Muscle layer of colon (tissue), 2 donors: Measurements from ENCODE around the gene NT5DC2.

ENCODE experiments used
- H3K27ac ChIP-seq: one replicate; pipeline ENCODE4 v1.7.0; 2013; ENCODE audit warnings: low read depth, mild to moderate bottlenecking, low read length, moderate library complexity
- H3K27me3 ChIP-seq, 2 donors: one replicate each; pipeline ENCODE4 v1.7.0; 2013; ENCODE audit warnings: low read length in 2 of 2, mild to moderate bottlenecking in 2 of 2; ENCODE audit not compliant: insufficient read depth in 2 of 2, control insufficient read depth in 1 of 2
- H3K36me3 ChIP-seq: one replicate; pipeline ENCODE4 v1.7.0; 2013; ENCODE audit warnings: mild to moderate bottlenecking, low read length; ENCODE audit not compliant: insufficient read depth
- H3K4me1 ChIP-seq: one replicate; pipeline ENCODE4 v1.7.0; 2013; ENCODE audit warnings: mild to moderate bottlenecking, low read length; ENCODE audit not compliant: insufficient read depth
- H3K4me3 ChIP-seq, 2 donors: one replicate each; pipeline ENCODE4 v1.7.0; 2013; ENCODE audit warnings: low read length in 2 of 2, low read depth in 1 of 2, mild to moderate bottlenecking in 1 of 2, moderate library complexity in 1 of 2
- H3K9ac ChIP-seq: one replicate; pipeline ENCODE4 v1.7.0; 2013; ENCODE audit warnings: low read length
- H3K9me3 ChIP-seq: one replicate; pipeline ENCODE4 v1.7.0; 2013; ENCODE audit warnings: mild to moderate bottlenecking, low read length
- donor health status: abdominal sarcoma.
- donor health status: Adenocarcinoma of cecum.

Gene NT5DC2

DNA sequence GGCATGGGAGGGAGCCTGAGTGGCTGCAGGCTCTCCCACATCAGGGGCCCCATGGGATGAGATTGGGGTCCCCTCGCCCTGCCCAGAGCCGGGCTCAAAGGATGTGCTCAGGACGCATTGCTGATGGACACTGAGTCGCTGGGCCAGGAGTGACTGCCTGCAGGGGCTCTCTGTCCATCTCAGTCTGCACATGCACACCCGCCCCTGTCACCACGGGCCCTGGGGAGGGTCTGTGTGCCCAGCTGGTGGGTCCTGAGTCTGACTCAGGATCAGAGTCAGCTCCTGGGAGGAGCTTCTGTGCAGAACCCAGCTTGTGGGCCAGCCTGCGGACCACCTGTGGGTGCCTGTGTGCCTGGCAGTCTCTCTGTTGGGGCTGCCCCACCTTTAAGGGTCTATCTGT is 20.4 kb downstream of the NT5DC2 start:
- no peaks in the 10 kb centered on the region for H3K36me3 ChIP-seq
- no peaks in the 10 kb centered on the region for H3K4me1 ChIP-seq
- no peak overlapping the region for H3K27ac ChIP-seq
- H3K27me3 ChIP-seq, result no peaks in the 10 kb centered on the region
- H3K9me3 ChIP-seq, result no peaks in the 10 kb centered on the region
- H3K9ac ChIP-seq, result no peak overlapping the region
- H3K4me3 ChIP-seq, result no peak overlapping the region

DNA sequence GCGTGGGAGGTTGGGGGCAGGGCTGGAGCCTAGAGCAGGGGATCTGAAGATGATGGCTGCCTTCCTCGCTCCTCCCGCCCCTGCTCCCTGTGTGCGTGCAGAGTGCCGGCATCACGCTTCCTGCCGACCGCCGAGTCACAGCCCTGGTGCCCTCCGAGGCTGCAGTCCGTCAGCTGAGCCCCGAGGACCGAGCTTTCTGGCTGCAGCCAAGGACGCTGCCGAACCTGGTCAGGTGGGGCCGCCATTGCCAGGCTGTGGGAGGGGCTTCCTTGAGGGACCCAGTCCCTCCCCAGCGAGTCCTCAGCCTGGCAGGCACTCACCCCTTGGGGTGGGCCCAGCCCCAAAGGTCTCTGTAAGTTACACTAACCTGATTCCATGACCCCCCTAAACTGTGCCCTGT is 20.9 kb downstream of the NT5DC2 start:
- Histone ChIP-seq H3K9ac (no peak overlapping the region), H3K27ac (no peak overlapping the region), H3K27me3 (no peaks in the 10 kb centered on the region), H3K9me3 (no peaks in the 10 kb centered on the region), H3K36me3 (no peaks in the 10 kb centered on the region), H3K4me1 (no peaks in the 10 kb centered on the region), H3K4me3 (no peak overlapping the region)

DNA sequence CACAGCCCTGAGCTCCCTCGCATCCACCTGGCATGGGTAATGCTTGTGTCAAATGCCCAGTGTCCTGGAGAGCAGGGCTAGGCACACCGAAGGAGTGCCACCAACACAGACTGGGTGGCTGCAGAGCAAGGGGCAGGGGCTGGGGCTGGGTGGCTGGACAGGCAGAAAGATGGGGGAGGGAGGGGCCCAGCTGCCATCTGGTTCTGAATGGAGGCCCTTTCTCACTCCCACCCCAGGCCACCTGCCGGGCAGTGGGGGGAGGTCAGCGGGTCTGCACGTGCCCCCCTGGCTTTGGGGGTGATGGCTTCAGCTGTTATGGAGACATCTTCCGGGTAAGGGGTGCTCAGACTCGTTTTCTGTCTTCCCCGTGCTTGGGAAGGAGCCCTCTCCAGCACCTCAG is 21.6 kb downstream of the NT5DC2 start:
- Histone ChIP-seq H3K36me3 (no peaks in the 10 kb centered on the region), H3K9ac (no peak overlapping the region), H3K4me1 (no peaks in the 10 kb centered on the region), H3K9me3 (no peaks in the 10 kb centered on the region), H3K27ac (no peak overlapping the region), H3K4me3 (no peak overlapping the region), H3K27me3 (no peaks in the 10 kb centered on the region)

DNA sequence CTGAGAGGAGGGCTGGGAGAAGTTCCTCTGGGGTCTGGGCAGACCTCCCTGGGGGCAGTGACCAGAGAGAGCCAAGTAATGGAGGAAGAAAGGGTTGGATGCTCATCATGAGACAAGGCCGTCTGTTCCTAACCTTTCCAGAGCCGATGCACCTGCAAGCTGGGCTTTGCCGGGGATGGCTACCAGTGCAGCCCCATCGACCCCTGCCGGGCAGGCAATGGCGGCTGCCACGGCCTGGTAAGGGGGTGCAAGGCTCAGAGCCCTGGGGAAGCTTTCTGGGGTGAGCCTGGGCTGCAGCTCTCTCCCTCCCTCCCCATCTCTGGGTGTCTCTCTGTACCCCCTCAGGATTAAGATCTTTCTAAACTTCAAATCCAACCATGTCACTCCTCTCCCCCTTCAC is 22.1 kb downstream of the NT5DC2 start:
- Histone ChIP-seq H3K36me3 (no peaks in the 10 kb centered on the region), H3K27me3 (no peaks in the 10 kb centered on the region), H3K9me3 (no peaks in the 10 kb centered on the region), H3K27ac (no peak overlapping the region), H3K4me3 (no peak overlapping the region), H3K9ac (no peak overlapping the region), H3K4me1 (no peaks in the 10 kb centered on the region)

DNA sequence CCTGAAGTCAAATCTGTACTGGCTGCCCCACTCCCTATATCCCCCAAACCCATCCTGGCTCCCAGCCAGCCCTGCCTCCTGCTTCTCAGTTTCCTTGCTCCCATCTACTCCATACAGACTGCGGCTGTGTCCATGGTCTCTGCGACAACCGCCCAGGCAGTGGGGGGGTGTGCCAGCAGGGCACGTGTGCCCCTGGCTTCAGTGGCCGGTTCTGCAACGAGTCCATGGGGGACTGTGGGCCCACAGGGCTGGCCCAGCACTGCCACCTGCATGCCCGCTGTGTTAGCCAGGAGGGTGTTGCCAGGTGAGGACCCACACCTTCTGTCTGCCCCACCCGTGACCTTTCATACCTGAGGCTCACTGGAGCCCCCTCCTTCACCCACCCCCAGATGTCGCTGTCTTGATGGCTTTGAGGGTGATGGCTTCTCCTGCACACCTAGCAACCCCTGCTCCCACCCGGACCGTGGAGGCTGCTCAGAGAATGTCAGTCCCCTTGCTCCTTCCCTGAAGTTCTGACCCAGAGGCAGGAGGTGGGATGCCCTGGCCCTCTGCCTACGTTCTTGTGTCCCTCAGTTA is 23.8 kb downstream of the NT5DC2 start:
- Histone ChIP-seq H3K27ac (no peak overlapping the region), H3K36me3 (peaks cover 4% of the 10 kb centered on the region)

DNA sequence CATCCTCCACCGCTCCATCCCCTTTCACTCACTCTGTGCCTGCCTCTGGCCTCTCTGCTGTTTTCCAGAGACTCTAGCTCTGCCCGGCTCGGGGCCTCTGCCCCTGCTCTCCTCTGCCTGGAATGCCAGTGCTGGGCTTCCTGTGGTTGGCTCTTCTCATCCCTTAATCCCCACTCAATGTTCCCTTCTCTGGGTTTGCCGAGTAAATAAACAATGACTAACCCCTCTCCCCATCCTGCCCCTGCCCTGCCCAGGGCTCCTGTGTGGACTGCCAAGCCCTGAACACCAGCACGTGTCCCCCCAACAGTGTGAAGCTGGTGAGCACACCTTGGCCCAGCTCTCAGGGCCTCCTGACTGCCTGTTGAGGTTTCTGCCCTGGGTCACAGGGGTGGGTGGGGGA is 26.3 kb downstream of the NT5DC2 start:
- H3K9ac ChIP-seq, result no peak overlapping the region
- H3K36me3 ChIP-seq, result peaks cover 4% of the 10 kb centered on the region
- H3K4me3 ChIP-seq, result no peak overlapping the region
- H3K27me3 ChIP-seq, result no peaks in the 10 kb centered on the region
- H3K4me1 ChIP-seq, result no peaks in the 10 kb centered on the region
- H3K9me3 ChIP-seq, result no peaks in the 10 kb centered on the region
- H3K27ac ChIP-seq, result no peak overlapping the region

More for the DNA sequence above, 23.8 kb downstream of the NT5DC2 start:
- Histone ChIP-seq H3K27me3 (no peaks in the 10 kb centered on the region), H3K9ac (no peak overlapping the region), H3K4me3 (no peak overlapping the region), H3K4me1 (no peaks in the 10 kb centered on the region), H3K9me3 (no peaks in the 10 kb centered on the region)

DNA sequence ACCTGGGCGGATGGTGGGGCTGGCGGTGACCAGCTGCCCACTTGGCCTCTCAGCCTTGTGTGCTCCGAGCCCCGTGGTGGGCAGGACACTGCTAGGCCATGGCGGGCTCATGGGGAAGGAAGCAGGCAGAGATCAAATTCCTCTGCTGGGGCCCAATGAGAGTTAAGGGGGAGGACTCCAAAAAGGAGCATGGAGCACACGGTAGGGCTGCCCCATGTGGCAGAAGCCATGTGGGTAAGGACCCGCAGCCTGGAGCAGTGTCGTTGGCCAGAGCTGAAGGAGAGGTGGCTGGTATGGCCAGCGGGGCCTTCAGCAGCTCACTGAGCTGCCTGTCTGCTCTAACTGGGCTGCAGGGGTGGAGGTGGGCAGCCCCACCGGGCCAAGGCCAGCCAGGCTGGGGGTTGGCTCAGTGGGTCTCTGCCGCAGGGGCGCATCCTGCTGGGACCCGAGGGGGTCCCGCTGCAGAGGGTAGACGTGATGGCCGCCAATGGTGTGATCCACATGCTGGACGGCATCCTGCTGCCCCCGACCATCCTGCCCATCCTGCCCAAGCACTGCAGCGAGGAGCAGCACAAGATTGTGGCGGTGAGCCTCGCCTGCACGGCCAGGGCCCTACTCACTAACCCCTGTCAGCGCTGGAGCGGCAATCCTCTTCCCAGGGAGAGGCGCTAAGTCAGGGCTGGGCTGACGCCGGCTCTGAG is 27.2 kb downstream of the NT5DC2 start:
- H3K4me1 ChIP-seq, result no peaks in the 10 kb centered on the region
- no peak overlapping the region for H3K27ac ChIP-seq
- H3K4me3 ChIP-seq, result no peak overlapping the region
- peaks cover 4% of the 10 kb centered on the region for H3K36me3 ChIP-seq
- no peak overlapping the region for H3K9ac ChIP-seq
- H3K9me3 ChIP-seq, result no peaks in the 10 kb centered on the region
- no peaks in the 10 kb centered on the region for H3K27me3 ChIP-seq

DNA sequence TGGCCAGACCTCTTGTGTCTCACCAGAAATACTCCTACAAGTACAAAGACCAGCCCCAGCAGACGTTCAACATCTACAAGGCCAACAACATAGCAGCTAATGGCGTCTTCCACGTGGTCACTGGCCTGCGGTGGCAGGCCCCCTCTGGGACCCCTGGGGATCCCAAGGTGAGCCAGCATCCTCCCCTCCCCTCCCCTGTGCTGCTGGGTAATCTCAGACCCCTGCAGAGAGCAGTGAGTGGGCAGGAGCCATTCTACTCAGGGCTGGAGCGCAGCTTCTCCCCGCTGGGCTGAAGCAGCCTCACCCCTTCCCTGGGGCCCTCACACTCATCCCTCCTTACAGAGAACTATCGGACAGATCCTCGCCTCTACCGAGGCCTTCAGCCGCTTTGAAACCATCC is 28.7 kb downstream of the NT5DC2 start:
- H3K27ac ChIP-seq, result no peak overlapping the region
- no peaks in the 10 kb centered on the region for H3K27me3 ChIP-seq
- H3K9ac ChIP-seq, result no peak overlapping the region
- no peaks in the 10 kb centered on the region for H3K9me3 ChIP-seq
- H3K4me3 ChIP-seq, result no peak overlapping the region
- no peaks in the 10 kb centered on the region for H3K4me1 ChIP-seq
- peaks cover 4% of the 10 kb centered on the region for H3K36me3 ChIP-seq

DNA sequence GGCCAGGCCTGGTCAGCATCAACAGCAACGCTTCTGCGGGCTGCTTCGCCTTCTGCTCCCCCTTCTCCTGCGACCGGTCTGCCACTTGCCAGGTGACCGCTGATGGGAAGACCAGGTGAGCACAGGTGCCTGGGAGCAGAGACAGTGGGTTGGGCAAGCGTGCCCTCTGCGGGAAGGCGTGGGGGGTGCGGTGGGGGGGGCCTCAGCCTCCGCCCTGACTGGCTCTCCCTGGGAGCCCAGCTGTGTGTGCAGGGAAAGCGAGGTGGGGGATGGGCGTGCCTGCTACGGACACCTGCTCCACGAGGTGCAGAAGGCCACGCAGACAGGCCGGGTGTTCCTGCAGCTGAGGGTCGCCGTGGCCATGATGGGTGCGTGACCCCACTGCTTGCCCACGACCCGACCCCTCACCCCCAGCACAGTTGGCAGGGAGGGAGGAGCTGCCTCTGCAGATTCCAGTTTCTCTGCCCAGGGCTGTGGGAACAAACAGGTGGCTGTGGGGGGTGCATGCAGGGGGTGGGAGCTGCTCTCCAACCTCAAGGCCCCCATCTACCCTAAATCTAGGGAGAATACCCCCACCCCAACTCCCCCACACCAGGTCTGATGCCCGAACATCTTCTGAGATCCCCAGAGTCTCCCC is 29.8 kb downstream of the NT5DC2 start:
- Histone ChIP-seq H3K9me3 (no peaks in the 10 kb centered on the region), H3K27me3 (no peaks in the 10 kb centered on the region), H3K4me3 (no peak overlapping the region), H3K27ac (no peak overlapping the region), H3K36me3 (peaks cover 4% of the 10 kb centered on the region), H3K9ac (no peak overlapping the region), H3K4me1 (no peaks in the 10 kb centered on the region)

DNA sequence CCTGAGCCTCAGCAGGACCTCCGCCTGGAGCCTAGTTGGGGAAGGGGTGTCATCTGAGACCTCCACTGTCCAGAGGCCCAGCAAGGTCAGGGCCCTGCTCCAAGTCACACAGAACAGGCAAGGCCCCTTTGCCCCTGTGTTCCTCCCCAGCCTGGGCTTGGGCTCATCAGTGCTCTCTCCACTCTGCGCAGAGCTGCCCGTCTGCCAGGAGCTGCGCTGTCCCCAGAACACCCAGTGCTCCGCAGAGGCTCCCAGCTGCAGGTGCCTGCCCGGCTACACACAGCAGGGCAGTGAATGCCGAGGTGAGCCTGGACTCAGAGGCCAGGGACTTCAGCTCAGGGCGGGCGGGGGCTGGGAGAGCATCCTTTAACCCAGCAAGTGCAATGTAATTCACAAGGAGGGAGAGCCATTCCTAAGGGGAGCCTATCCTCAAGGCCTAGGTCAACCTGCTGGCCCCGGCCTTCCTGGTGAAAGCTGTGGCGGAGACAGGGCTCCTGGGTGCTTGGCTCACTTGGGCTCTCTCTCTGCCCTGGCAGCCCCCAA is 30.8 kb downstream of the NT5DC2 start:
- no peak overlapping the region for H3K9ac ChIP-seq
- no peaks in the 10 kb centered on the region for H3K27me3 ChIP-seq
- H3K27ac ChIP-seq, result no peak overlapping the region
- no peaks in the 10 kb centered on the region for H3K9me3 ChIP-seq
- no peaks in the 10 kb centered on the region for H3K4me1 ChIP-seq
- no peak overlapping the region for H3K4me3 ChIP-seq
- H3K36me3 ChIP-seq, result peaks cover 4% of the 10 kb centered on the region

DNA sequence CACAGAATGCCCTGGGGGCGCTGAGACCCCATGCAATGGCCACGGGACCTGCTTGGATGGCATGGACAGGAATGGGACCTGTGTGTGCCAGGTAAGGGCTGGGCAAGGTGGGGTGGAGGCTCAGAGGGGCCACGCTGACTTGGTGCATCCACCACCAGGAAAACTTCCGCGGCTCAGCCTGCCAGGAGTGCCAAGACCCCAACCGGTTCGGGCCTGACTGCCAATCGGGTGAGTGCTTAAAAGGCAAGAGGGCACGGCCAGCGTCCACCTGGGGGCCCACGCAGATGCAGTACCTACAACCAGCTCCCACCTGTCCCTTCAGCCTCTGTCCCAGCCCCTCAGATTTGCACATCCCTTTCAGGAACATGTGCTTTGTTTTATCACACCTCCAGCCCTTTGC is 31.7 kb downstream of the NT5DC2 start:
- no peak overlapping the region for H3K27ac ChIP-seq
- H3K4me3 ChIP-seq, result no peak overlapping the region
- H3K9ac ChIP-seq, result no peak overlapping the region
- H3K27me3 ChIP-seq, result no peaks in the 10 kb centered on the region
- no peaks in the 10 kb centered on the region for H3K9me3 ChIP-seq
- H3K4me1 ChIP-seq, result no peaks in the 10 kb centered on the region
- H3K36me3 ChIP-seq, result peaks cover 4% of the 10 kb centered on the region
